ENCODE measurements around the gene RAI2.

- TF ChIP-seq CTCF (conservative IDR thresholded peaks at IDR 0.05 in 1 of 2, IDR thresholded peaks at IDR 0.05 in 1 of 2; ENCODE audit: low read depth in 1 of 2, low read length in 2 of 2) (no peak), EZH2 (IDR thresholded peaks at IDR 0.05; ENCODE audit: low read length, missing control alignments) (no peak)
Measured at GRCh38 chrX:17842769-17843525, 18.2 kb downstream of the RAI2 start.

Measured in fibroblast of lung (primary cell).